TTC549 (cell line): Measurements from ENCODE around the gene RIGI.
"Not testable (repeated sequence)": the region's sequence is repeated elsewhere in the genome, so short reads cannot be mapped to it uniquely, and the experiment has no call there.

Experiments used
- FAIRE-seq: peaks from 2 replicates; lab custom pipeline; 2012; peaks lifted over from hg19 to GRCh38; lab: Jason Lieb, UNC

Gene RIGI

DNA sequence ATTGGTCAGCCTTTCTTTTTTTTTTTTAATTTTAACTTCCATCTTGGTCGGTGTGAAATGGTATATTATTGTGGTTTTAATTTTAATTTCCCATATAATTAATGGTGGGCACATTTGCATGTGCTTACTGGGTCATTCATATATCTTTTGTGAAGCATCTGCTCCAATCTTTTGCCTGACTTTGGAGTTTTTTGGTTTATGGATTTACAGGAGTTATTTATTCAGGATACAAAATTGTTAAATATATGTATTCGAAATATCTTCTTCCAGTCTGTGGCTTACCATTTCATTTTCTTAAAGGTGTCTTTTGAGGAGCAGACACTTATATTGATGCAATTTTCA lies 682 bp upstream of the RIGI start:
- no peak for FAIRE-seq

- FAIRE-seq = no peak
Measured at GRCh38 chr9:32525709-32526030, 326 bp downstream of the RIGI start.

GRCh38 chr9:32524892-32525708 lies 896 bp downstream of the RIGI start:
- FAIRE-seq = no peak

DNA sequence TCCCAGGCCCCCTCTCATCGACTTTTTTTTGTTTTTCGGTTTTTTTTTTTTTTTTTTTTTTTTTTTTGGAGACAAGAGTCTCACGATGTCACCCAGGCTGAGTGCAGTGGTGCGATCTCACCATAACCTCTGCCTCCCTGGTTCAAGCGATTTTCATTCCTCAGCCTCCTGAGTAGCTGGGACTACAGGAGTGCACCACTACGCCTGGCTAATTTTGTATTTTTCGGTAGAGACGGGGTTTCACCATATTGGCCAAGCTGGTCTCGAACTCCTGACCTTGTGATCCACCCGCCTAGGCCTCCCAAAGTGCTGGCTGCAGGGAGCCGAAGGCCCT lies 1.5 kb downstream of the RIGI start:
- not testable (repeated sequence) for FAIRE-seq

DNA sequence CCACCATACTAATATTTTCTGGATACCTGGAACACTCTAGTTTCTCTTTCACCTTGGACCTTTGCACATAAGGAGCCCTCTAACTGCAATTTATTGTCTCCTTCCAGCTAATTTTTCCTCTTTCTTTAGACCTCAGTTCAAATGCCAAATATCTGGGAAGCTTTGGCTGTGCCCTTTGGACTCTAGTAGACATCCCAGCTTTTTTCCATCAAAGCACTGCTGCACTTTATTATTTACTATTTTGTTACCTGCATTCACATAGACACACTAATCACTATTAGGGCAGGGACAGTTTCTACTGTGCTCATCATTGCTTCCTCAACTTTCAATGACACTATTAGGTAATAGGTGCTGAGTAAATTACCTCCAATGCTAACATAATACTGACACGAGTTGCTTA lies 2.1 kb downstream of the RIGI start:
- no peak for FAIRE-seq

- FAIRE-seq = peak; percentile 45
Measured at GRCh38 chr9:32518276-32518675, 7.7 kb downstream of the RIGI start.

DNA sequence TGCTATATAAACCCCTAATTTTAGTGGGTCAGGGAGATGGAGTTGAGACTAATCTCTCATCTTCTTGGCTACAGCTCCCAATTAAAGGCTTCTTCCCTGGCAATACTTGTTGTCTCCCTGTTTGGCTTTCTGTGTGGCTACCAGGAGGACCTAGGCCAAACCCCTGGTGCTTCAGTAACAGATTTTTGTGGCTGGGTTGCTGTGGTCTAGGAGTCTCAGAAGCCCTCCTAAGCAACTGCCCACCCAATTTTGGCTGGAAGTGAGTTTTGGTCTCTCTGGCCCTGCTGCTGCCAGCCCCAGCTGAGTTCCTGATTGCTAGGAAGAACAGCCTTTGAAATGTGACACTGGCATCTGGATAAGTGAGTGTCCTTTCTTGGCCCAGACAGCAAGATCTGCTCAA lies 9.8 kb downstream of the RIGI start:
- FAIRE-seq = no peak

DNA sequence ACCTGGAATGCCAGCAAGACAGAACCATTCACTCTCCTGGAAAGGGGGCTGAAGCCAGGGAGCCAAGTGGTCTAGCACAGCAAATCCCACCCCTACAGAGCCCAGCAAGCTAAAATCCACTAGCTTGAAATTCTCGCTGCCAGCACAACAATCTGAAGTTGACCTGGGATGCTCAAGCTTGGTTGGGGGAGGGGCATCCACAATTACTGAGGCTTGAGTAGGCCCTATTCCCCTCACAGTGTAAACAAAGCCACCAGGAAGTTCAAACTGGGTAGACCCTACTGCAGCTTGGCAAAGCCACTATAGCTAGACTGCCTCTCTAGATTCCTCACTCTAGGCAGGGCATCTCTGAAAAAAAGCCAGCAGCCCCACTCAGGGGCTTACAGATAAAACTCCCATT lies 17.3 kb downstream of the RIGI start:
- no peak for FAIRE-seq

- FAIRE-seq = no peak
Measured at GRCh38 chr9:32503008-32503407, 23.0 kb downstream of the RIGI start.

DNA sequence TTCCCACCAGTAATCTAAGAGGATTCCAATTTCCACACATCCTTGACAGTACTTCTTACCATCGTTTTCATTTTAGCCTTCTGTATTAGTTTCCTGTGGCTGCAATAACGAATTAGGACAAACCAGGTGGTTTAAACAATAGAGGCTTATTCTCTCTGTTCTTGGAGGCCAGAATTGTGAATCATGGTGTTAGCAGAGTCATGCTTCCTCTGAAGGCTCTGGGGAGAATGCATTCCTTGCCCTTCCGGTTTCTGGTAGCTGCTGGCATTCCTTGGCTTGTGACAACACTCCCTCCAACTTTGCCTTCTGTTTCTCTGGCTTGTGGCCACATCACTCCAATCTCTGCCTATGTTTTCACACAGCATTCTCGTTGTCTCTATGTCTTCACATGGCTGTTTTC lies 23.5 kb downstream of the RIGI start:
- no peak for FAIRE-seq

- FAIRE-seq = no peak
Measured at GRCh38 chr9:32501868-32502267, 24.1 kb downstream of the RIGI start.

DNA sequence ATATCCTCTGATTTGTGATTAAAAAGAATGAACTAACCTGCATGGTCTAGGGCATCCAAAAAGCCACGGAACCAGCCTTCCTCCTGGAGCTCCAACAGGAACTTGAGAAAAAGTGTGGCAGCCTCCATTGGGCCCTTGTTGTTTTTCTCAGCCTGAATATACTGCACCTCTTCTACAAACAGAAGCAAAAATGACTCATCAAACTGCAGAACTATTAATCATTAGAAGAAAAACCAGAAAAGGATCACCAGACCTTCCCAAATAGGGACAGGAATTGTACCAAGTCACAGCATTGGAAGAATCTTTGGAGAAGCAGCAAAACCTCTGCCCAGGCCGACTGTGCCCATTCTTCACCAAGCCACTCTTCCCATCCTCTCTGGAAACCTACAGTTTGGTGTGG lies 25.2 kb downstream of the RIGI start:
- FAIRE-seq = no peak

DNA sequence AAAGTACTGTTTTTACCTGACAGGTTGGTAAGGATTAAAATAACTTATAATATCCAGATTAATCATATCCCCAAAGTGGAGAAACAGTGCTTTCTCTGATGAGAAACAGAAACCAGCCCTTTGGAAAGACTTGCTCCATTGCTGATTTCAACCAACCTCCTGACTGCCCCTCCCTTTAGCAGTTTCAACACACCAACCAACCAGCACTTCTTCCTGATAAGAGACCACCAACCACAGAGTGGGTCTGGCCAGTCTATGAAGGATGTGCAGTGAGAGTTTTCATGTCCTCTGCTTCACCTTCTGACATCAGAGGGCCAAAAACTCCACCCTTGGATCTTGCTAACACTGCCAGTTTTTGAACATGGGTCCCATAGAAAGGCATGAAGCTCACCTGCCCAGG lies 28.1 kb downstream of the RIGI start:
- FAIRE-seq = no peak

- FAIRE-seq = no peak
Measured at GRCh38 chr9:32490601-32491000, 35.4 kb downstream of the RIGI start.

GRCh38 chr9:32487981-32488380 lies 38.0 kb downstream of the RIGI start:
- FAIRE-seq = no peak

- no peak for FAIRE-seq
Measured at GRCh38 chr9:32486839-32487562, 39.0 kb downstream of the RIGI start.

DNA sequence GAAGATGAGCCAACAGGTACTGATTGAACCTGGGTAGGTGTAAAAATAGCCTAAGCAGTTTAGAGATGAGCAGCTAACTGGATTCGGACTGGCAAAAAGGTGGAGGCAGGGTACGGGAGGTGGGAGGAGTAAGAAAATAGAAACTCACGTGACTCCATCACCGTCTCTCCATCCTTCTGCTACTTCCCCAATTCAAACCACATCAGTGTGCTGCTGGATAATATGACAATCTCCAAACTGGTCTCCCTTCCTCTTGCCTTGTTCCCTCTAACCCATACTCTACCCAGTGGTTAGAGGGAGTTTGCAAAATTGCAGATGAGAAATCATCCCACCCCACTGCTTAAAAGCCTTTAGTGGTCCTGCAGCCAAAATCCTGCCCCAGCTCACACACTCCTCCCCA lies 42.7 kb downstream of the RIGI start:
- no peak for FAIRE-seq
